Measurements from ENCODE around the gene CX3CR1.
"Not testable (repeated sequence)": the region's sequence is repeated elsewhere in the genome, so short reads cannot be mapped to it uniquely, and the experiment has no call there.

CX3CR1 gene

GRCh38 chr3:39234651-39235050 is 45.2 kb downstream of the CX3CR1 start:
- TF ChIP-seq EZH2phosphoT487 (IDR thresholded peaks at IDR 0.05; ENCODE audit: low read depth) (no peak), CTCF (IDR thresholded peaks at IDR 0.05; ENCODE audit: low read depth, low read length) (no peak)
- no peak overlapping the region for H3K4me2 ChIP-seq (ENCODE audit: low read length)

GRCh38 chr3:39232859-39233258 is 47.0 kb downstream of the CX3CR1 start:
- no peaks in the 10 kb centered on the region for H3K79me2 ChIP-seq (ENCODE audit: low read length)
- TF ChIP-seq EZH2phosphoT487 (IDR thresholded peaks at IDR 0.05; ENCODE audit: low read depth) (no peak), CTCF (IDR thresholded peaks at IDR 0.05; ENCODE audit: low read depth, low read length) (no peak)
- H3K4me3 ChIP-seq (ENCODE audit: low read length) = no peak overlapping the region
- H2AFZ ChIP-seq (ENCODE audit: low read depth, low read length) = no peak overlapping the region
- no peak overlapping the region for H3K4me2 ChIP-seq (ENCODE audit: low read length)
- no peak overlapping the region for H3K27ac ChIP-seq (ENCODE audit: low read length)
- H3K9ac ChIP-seq (ENCODE audit: low read length) = no peak overlapping the region
- peaks cover 39% of the 10 kb centered on the region for H3K27me3 ChIP-seq (ENCODE audit: low read depth, low read length)
- no peaks in the 10 kb centered on the region for H3K9me3 ChIP-seq (ENCODE audit: insufficient read depth, low read length)
- H3K36me3 ChIP-seq (replicated peaks; ENCODE audit: low read depth, low read length) = no peaks in the 10 kb centered on the region
- H3K4me1 ChIP-seq (ENCODE audit: low read length) = no peaks in the 10 kb centered on the region
- no peaks in the 10 kb centered on the region for H4K20me1 ChIP-seq (ENCODE audit: insufficient read depth, low read length)

More at GRCh38 chr3:39234651-39235050, 45.2 kb downstream of the CX3CR1 start:
- H3K4me1 ChIP-seq (ENCODE audit: low read length) = no peaks in the 10 kb centered on the region
- no peaks in the 10 kb centered on the region for H3K9me3 ChIP-seq (ENCODE audit: insufficient read depth, low read length)
- H3K4me3 ChIP-seq (ENCODE audit: low read length) = no peak overlapping the region
- H2AFZ ChIP-seq (ENCODE audit: low read depth, low read length) = no peak overlapping the region
- peaks cover 49% of the 10 kb centered on the region for H3K27me3 ChIP-seq (ENCODE audit: low read depth, low read length)
- H3K79me2 ChIP-seq (ENCODE audit: low read length) = no peaks in the 10 kb centered on the region
- H3K9ac ChIP-seq (ENCODE audit: low read length) = no peak overlapping the region
- no peaks in the 10 kb centered on the region for H3K36me3 ChIP-seq (replicated peaks; ENCODE audit: low read depth, low read length)
- H3K27ac ChIP-seq (ENCODE audit: low read length) = no peak overlapping the region
- H4K20me1 ChIP-seq (ENCODE audit: insufficient read depth, low read length) = no peaks in the 10 kb centered on the region

GRCh38 chr3:39230453-39230852 is 49.4 kb downstream of the CX3CR1 start:
- Histone ChIP-seq H3K9ac (ENCODE audit: low read length) (no peak overlapping the region), H2AFZ (ENCODE audit: low read depth, low read length) (no peak overlapping the region), H3K27me3 (ENCODE audit: low read depth, low read length) (peaks cover 33% of the 10 kb centered on the region), H3K9me3 (ENCODE audit: insufficient read depth, low read length) (no peaks in the 10 kb centered on the region), H3K36me3 (replicated peaks; ENCODE audit: low read depth, low read length) (no peaks in the 10 kb centered on the region), H3K4me2 (ENCODE audit: low read length) (no peak overlapping the region), H4K20me1 (ENCODE audit: insufficient read depth, low read length) (no peaks in the 10 kb centered on the region), H3K79me2 (ENCODE audit: low read length) (no peaks in the 10 kb centered on the region), H3K4me1 (ENCODE audit: low read length) (peaks cover 13% of the 10 kb centered on the region), H3K27ac (ENCODE audit: low read length) (no peak overlapping the region), H3K4me3 (ENCODE audit: low read length) (no peak overlapping the region)
- TF ChIP-seq EZH2phosphoT487 (IDR thresholded peaks at IDR 0.05; ENCODE audit: low read depth) = no peak
- TF ChIP-seq CTCF (IDR thresholded peaks at IDR 0.05; ENCODE audit: low read depth, low read length) = no peak

- H2AFZ ChIP-seq (ENCODE audit: low read depth, low read length) = no peak overlapping the region
- H3K4me2 ChIP-seq (ENCODE audit: low read length) = no peak overlapping the region
- TF ChIP-seq EZH2phosphoT487 (IDR thresholded peaks at IDR 0.05; ENCODE audit: low read depth) (no peak), CTCF (IDR thresholded peaks at IDR 0.05; ENCODE audit: low read depth, low read length) (no peak)
- H3K27me3 ChIP-seq (ENCODE audit: low read depth, low read length) = peaks cover 22% of the 10 kb centered on the region
- H3K79me2 ChIP-seq (ENCODE audit: low read length) = no peaks in the 10 kb centered on the region
- no peak overlapping the region for H3K9ac ChIP-seq (ENCODE audit: low read length)
- H3K36me3 ChIP-seq (replicated peaks; ENCODE audit: low read depth, low read length) = no peaks in the 10 kb centered on the region
- peaks cover 16% of the 10 kb centered on the region for H3K4me1 ChIP-seq (ENCODE audit: low read length)
- no peaks in the 10 kb centered on the region for H3K9me3 ChIP-seq (ENCODE audit: insufficient read depth, low read length)
- H3K27ac ChIP-seq (ENCODE audit: low read length) = no peak overlapping the region
- H4K20me1 ChIP-seq (ENCODE audit: insufficient read depth, low read length) = no peaks in the 10 kb centered on the region
- no peak overlapping the region for H3K4me3 ChIP-seq (ENCODE audit: low read length)
Observed at GRCh38 chr3:39228496-39228895, 51.3 kb downstream of the CX3CR1 start.

- H3K27ac ChIP-seq (ENCODE audit: low read length); H2AFZ ChIP-seq (ENCODE audit: low read depth, low read length); H3K9me3 ChIP-seq (ENCODE audit: insufficient read depth, low read length); H4K20me1 ChIP-seq (ENCODE audit: insufficient read depth, low read length); H3K36me3 ChIP-seq (replicated peaks; ENCODE audit: low read depth, low read length); H3K9ac ChIP-seq (ENCODE audit: low read length); H3K79me2 ChIP-seq (ENCODE audit: low read length); H3K4me3 ChIP-seq (ENCODE audit: low read length); H3K4me2 ChIP-seq (ENCODE audit: low read length): not testable (repeated sequence)
- H3K4me1 ChIP-seq (ENCODE audit: low read length) = peaks cover 16% of the 10 kb centered on the region
- H3K27me3 ChIP-seq (ENCODE audit: low read depth, low read length) = peaks cover 13% of the 10 kb centered on the region
Observed at GRCh38 chr3:39227596-39227995, 52.2 kb downstream of the CX3CR1 start.
